Endothelial cell of umbilical vein (primary cell): ENCODE data around the gene PASD1. TPM values are rescaled to one million over a fixed set of nuclear protein-coding genes. Genes with fewer than 3 reads are reported as not detected.

Experiments used
- BruUV-seq: library from RNA; stranded (reverse); fragments of 400-500 nt; replicated peaks from 2 replicates; lab custom pipeline; 2021; lab: Mats Ljungman, UMichigan
- CTCF ChIA-PET: fragments of 300-600, 350-600 bp; sonication (Branson Sonifier 250); formaldehyde crosslinking; loops from one replicate; lab custom pipeline; 2021; ENCODE audit warnings: antibody characterized with exemption, inconsistent platforms; lab: Charles Lee
- POLR2A ChIA-PET: fragments of 300-600, 350-600 bp; sonication (Branson Sonifier 250); formaldehyde crosslinking; loops from one replicate; lab custom pipeline; 2021; ENCODE audit warnings: antibody characterized with exemption, inconsistent platforms; lab: Charles Lee
- DNase-seq: peaks from one replicate; pipeline ENCODE4 v3.0.0-alpha.2; 2011; ENCODE audit warnings: low read depth, low spot score
- FAIRE-seq: peaks from 2 replicates; lab custom pipeline; 2011; peaks lifted over from hg19 to GRCh38; lab: Jason Lieb, UNC
- H2AFZ ChIP-seq: 2 replicates; pipeline ENCODE4 v1.6.0; 2012; ENCODE audit warnings: low read depth, low read length, control low read depth, inconsistent platforms
- H3K27ac ChIP-seq: 2 replicates; pipeline ENCODE4 v1.5.1; 2011; ENCODE audit warnings: low read depth, mild to moderate bottlenecking, control low read depth, low read length, moderate library complexity; ENCODE audit not compliant: insufficient read depth
- H3K27me3 ChIP-seq, 2 experiments: 2 replicates each; pipeline versions ENCODE4 v1.6.0 to v1.6.1; 2011; ENCODE audit warnings: low read length in 2 of 2, mixed read lengths in 1 of 2; ENCODE audit not compliant: control insufficient read depth in 2 of 2, insufficient read depth in 2 of 2
- H3K36me3 ChIP-seq, 2 experiments: 2 replicates in 1 of 2; 3 replicates in 1 of 2; pipeline ENCODE4 v1.5.1; 2011; ENCODE audit warnings: low read length in 2 of 2, mild to moderate bottlenecking in 1 of 2, moderate library complexity in 1 of 2; ENCODE audit not compliant: control insufficient read depth in 2 of 2, insufficient read depth in 2 of 2; ENCODE audit errors: extremely low read depth in 1 of 2
- H3K4me1 ChIP-seq: 3 replicates; pipeline ENCODE4 v1.5.1; 2011; ENCODE audit warnings: mild to moderate bottlenecking, low read length; ENCODE audit not compliant: control insufficient read depth, insufficient read depth; ENCODE audit errors: extremely low read depth
- H3K4me2 ChIP-seq: 2 replicates; pipeline ENCODE4 v1.6.1; 2011; ENCODE audit warnings: low read length, control low read depth, mixed read lengths; ENCODE audit not compliant: insufficient read depth
- H3K4me3 ChIP-seq, 3 experiments: fragments of 200-600 bp in 1 of 3; sonication (generic), shearing (Covaris generic) in 1 of 3; replicated peaks in 1 of 3; 2 replicates each; pipeline ENCODE4 v1.5.1; 2011 to 2016; ENCODE audit warnings: control low read depth in 3 of 3, low read length in 3 of 3, mild to moderate bottlenecking in 2 of 3, inconsistent platforms in 1 of 3, low read depth in 1 of 3, moderate library complexity in 1 of 3; ENCODE audit not compliant: insufficient read depth in 1 of 3
- H3K79me2 ChIP-seq: 2 replicates; pipeline ENCODE4 v1.6.0; 2012; ENCODE audit warnings: low read length, inconsistent platforms; ENCODE audit not compliant: control insufficient read depth, insufficient read depth
- H3K9ac ChIP-seq: replicated peaks from 2 replicates; pipeline ENCODE3; 2011; ENCODE audit warnings: low read length, control low read depth; ENCODE audit not compliant: insufficient read depth; ENCODE audit errors: extremely low read depth
- H3K9me1 ChIP-seq: replicated peaks from 3 replicates; pipeline ENCODE4 v1.6.0; 2011; ENCODE audit warnings: mild to moderate bottlenecking, low read length; ENCODE audit not compliant: control insufficient read depth, insufficient read depth; ENCODE audit errors: extremely low read depth
- H3K9me3 ChIP-seq: replicated peaks from 2 replicates; pipeline ENCODE4 v1.5.1; 2012; ENCODE audit warnings: low read length, inconsistent platforms; ENCODE audit not compliant: control insufficient read depth, insufficient read depth
- H4K20me1 ChIP-seq: replicated peaks from 2 replicates; pipeline ENCODE3; 2011; ENCODE audit warnings: mild to moderate bottlenecking, low read length; ENCODE audit not compliant: control insufficient read depth, insufficient read depth; ENCODE audit errors: extremely low read depth
- CTCF ChIP-seq, 2 donors: IDR thresholded peaks; 1 replicate in 1 of 2; 2 replicates in 1 of 2; pipeline ENCODE4 v1.5.1; 2011; ENCODE audit warnings: low read length in 2 of 2, mild to moderate bottlenecking in 2 of 2, moderate library complexity in 2 of 2, control low read depth in 1 of 2, inconsistent platforms in 1 of 2, low read depth in 1 of 2; ENCODE audit not compliant: insufficient read depth in 1 of 2; ENCODE audit errors: extremely low read depth in 1 of 2
- EZH2 ChIP-seq: IDR thresholded peaks from 2 replicates; pipeline ENCODE4 v1.6.1; 2012; ENCODE audit warnings: borderline replicate concordance, low read depth, mild to moderate bottlenecking, moderate library complexity, low read length, inconsistent platforms; ENCODE audit not compliant: severe bottlenecking
- FOS ChIP-seq: IDR thresholded peaks from 2 replicates; pipeline ENCODE4 v1.6.1; 2011; ENCODE audit warnings: mild to moderate bottlenecking, low read length, moderate library complexity, borderline replicate concordance; ENCODE audit not compliant: insufficient read depth
- GATA2 ChIP-seq: IDR thresholded peaks from 2 replicates; pipeline ENCODE4 v1.7.0; 2011; ENCODE audit warnings: low read depth, mild to moderate bottlenecking, moderate library complexity, mixed read lengths, low read length; ENCODE audit not compliant: insufficient read length, insufficient read depth
- JUN ChIP-seq: IDR thresholded peaks from 2 replicates; pipeline ENCODE4 v1.6.1; 2011; ENCODE audit warnings: borderline replicate concordance, low read depth; ENCODE audit not compliant: insufficient read length, insufficient read depth
- MAX ChIP-seq: IDR thresholded peaks from 2 replicates; pipeline ENCODE4 v1.6.1; 2011; ENCODE audit not compliant: insufficient read depth, insufficient read length
- MYC ChIP-seq: IDR thresholded peaks from one replicate; pipeline ENCODE4 v1.6.1; 2011; ENCODE audit warnings: mild to moderate bottlenecking, low read depth, low read length
- POLR2A ChIP-seq: IDR thresholded peaks from 2 replicates; pipeline ENCODE4 v1.6.1; 2012; ENCODE audit warnings: low read depth, mild to moderate bottlenecking, control low read depth, low read length
- POLR2AphosphoS5 ChIP-seq: IDR thresholded peaks from 2 replicates; pipeline ENCODE4 v1.6.1; 2012; ENCODE audit warnings: low read depth, mild to moderate bottlenecking, control low read depth, low read length, moderate library complexity; ENCODE audit not compliant: insufficient read depth
- dilution Hi-C: fragments of 300-500 bp; cut with MboI; formaldehyde crosslinking; loops from one replicate; pipeline ENCODE4 v1.15.0; 2019; ENCODE audit warnings: low sequenced_read_pairs; ENCODE audit not compliant: extremely low pct_ligation_motif_present
- intact Hi-C: fragments of 100-400 bp; cut with micrococcal nuclease; formaldehyde crosslinking; loops from one replicate; pipeline ENCODE4 v1.10.0; 2022
- polyA plus RNA-seq, 4 experiments: library from polyadenylated mRNA; depleted of rRNA in 3 of 4; stranded (reverse) in 3 of 4; unstranded in 1 of 4; fragments of >200 nt; gene quantifications; 2 replicates each; pipeline versions ENCODE4 v1.2.1 to v1.2.3, GENCODE V29; 2011 to 2012; ENCODE audit warnings: missing spikeins in 1 of 4
- total RNA-seq: library from RNA; stranded (reverse); gene quantifications from 2 replicates; pipeline ENCODE4 v1.2.3, GENCODE V29; 2021

PASD1 gene
- total and polyA plus RNA-seq, 2 donors (not counting 3 experiments of a cell fraction or from before 2014, with no cell fraction given), result not detected

- ChIA-PET CTCF (no interaction called here), POLR2A (no interaction called here)
- Histone ChIP-seq H3K9me1 (no peaks in the 10 kb centered on the region), H3K4me2 (no peak overlapping the region), H3K36me3 (no peaks in the 10 kb centered on the region), H3K27ac (no peak overlapping the region), H3K9ac (no peak overlapping the region), H3K9me3 (no peaks in the 10 kb centered on the region), H4K20me1 (no peaks in the 10 kb centered on the region), H2AFZ (no peak overlapping the region), H3K79me2 (no peaks in the 10 kb centered on the region), H3K4me1 (no peaks in the 10 kb centered on the region), H3K4me3 (no peak overlapping the region), H3K27me3 (no peaks in the 10 kb centered on the region)
- dilution Hi-C loops (no loop called here), intact Hi-C loops (no loop called here)
- TF ChIP-seq MYC, result no peak
- FAIRE-seq, result no peak
- BruUV-seq, result no TSS peak
- DNase-seq, result no peak
These were observed 135.0 kb downstream of the PASD1 start for GRCh38 chrX:151698485-151698884.

GRCh38 chrX:151699746-151700145, 136.3 kb downstream of the PASD1 start:
- H3K4me2 ChIP-seq, result no peak overlapping the region
- no TSS peak for BruUV-seq
- no peak overlapping the region for H2AFZ ChIP-seq
- DNase-seq, result no peak
- CTCF ChIA-PET, result no interaction called here
- POLR2A ChIA-PET, result no interaction called here
- dilution Hi-C loops (no loop called here), intact Hi-C loops (no loop called here)
- no peaks in the 10 kb centered on the region for H3K36me3 ChIP-seq
- no peaks in the 10 kb centered on the region for H3K9me1 ChIP-seq
- H3K4me3 ChIP-seq, result no peak overlapping the region
- no peaks in the 10 kb centered on the region for H3K79me2 ChIP-seq
- no peak overlapping the region for H3K27ac ChIP-seq
- H3K9me3 ChIP-seq, result no peaks in the 10 kb centered on the region
- FAIRE-seq, result no peak
- no peaks in the 10 kb centered on the region for H3K27me3 ChIP-seq
- H4K20me1 ChIP-seq, result no peaks in the 10 kb centered on the region
- H3K4me1 ChIP-seq, result no peaks in the 10 kb centered on the region
- no peak overlapping the region for H3K9ac ChIP-seq
- TF ChIP-seq FOS (no peak), MAX (no peak), GATA2 (no peak), MYC (no peak), JUN (no peak), CTCF (IDR thresholded peaks at IDR 0.05; ENCODE audit: extremely low read depth in 1 of 2, insufficient read depth in 1 of 2, low read depth in 1 of 2, low read length in 2 of 2) (no peak), POLR2AphosphoS5 (no peak), POLR2A (no peak), EZH2 (no peak)
